ENCODE measurements around the gene STARD5.

- TF ChIP-seq CTCF (IDR thresholded peaks at IDR 0.05) (no peak), POLR2A (IDR thresholded peaks at IDR 0.05) (no peak)
Measured at GRCh38 chr15:81303244-81304225, 20.4 kb downstream of the STARD5 start.

Measured in Peyer's patch (tissue), 4 donors.